NCI-H446 (cell line): ENCODE measurements around the gene MMAA.
"Not testable (repeated sequence)": the region's sequence is repeated elsewhere in the genome, so short reads cannot be mapped to it uniquely, and the experiment has no call there.

Experiments
- DNase-seq, 2 experiments: peaks; one replicate each; lab custom pipeline; 2025; lab: John Stamatoyannopoulos, UW

The MMAA gene

DNA sequence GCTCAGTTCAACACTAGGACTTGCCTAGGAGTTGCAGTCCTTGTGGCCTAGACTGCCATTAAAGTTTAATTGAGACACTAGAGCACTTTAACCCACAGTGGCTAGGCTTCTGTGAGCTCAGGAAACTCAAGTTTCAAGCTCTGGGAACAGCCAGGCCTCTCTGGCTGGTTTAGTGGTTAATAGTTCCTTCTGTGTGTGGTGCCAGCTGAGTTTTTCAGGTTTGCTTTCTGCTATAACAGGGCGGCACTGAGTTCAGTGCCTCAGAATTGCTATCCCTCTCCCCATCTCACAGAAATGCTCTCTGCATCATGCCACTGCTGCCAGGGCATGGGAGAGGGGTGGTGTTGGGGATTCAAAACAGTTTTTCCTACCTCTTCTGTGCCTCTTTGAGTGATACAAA lies 15.9 kb downstream of the MMAA start:
- DNase-seq: no peak

GRCh38 chr4:145635630-145636029 lies 16.4 kb downstream of the MMAA start:
- no peak for DNase-seq

DNA sequence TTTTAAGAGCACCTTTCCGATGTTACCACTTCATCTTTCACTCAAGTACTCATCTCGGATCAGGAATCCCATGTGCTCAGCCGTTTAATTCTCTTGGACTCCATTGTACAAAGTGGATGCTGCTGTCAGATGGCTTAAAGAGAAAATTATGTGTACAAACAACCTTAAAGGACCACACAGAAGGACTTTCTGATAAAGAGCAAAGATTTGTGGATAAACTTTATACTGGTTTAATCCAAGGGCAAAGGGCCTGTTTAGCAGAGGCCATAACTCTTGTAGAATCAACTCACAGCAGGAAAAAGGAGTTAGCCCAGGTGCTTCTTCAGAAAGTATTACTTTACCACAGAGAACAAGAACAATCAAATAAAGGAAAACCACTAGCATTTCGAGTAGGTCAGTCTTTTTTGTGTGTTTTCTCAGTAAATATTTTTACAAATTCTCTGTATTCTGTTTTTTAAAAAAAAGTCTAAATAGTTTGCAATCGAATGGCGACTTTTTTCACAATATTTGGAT lies 20.1 kb downstream of the MMAA start:
- no peak for DNase-seq

DNA sequence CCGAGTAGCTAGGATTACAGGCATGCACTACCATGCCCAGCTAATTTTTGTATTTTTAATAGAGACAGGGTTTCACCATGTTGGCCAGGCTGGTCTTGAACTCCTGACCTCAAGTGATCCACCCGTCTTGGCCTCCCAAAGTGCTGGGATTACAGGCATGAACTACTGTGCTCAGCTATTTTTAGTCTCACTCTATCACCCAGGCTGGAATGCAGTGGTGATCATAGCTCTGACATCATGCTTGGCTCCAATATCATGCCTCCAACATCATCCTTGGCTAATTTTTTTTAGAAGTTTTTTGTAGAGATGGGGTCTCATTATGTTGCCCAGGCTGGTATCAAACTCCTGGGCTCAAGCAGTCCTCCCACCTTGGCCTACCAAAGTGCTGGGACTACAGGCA lies 21.1 kb downstream of the MMAA start:
- DNase-seq: not testable (repeated sequence)

GRCh38 chr4:145643295-145643694 lies 24.1 kb downstream of the MMAA start:
- DNase-seq: no peak

GRCh38 chr4:145644699-145645098 lies 25.5 kb downstream of the MMAA start:
- DNase-seq: no peak

DNA sequence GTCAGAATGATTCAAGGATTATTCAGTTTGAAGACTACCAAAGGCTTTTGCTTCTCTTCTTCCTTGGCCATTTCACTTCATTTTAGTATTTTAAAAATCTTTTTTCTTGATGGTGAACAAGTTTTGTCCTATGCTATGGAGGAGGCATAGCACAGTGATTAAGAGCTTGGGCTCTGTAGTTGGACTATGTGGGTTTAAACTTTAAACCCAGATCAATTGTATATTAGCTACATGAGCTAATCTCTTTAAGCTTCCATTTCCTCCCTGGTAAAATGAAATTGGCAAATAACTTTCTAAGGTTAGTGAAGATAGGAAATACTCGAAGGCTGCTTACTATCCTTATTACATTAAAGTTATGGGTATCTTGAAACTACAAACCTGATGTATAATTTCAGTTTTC lies 37.0 kb downstream of the MMAA start:
- no peak for DNase-seq

DNA sequence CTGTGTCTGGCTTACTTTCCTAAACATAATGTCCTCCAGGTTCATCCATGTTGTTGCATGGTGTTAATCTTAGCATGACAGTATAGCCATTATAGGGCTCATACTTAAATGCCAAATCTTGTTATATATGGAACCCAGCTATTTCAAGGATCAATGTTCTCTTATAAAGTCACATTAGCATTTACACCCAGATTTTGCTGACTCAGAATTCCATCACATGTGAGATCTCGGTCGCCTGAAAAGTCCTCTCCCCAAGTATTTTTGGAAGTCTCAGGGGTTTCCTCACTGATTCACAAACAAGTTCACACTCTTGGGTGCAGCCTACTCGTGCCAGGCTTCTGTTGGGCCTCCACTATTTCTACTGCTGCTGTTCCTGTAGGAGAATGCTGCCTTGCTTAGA lies 40.9 kb downstream of the MMAA start:
- no peak for DNase-seq

DNA sequence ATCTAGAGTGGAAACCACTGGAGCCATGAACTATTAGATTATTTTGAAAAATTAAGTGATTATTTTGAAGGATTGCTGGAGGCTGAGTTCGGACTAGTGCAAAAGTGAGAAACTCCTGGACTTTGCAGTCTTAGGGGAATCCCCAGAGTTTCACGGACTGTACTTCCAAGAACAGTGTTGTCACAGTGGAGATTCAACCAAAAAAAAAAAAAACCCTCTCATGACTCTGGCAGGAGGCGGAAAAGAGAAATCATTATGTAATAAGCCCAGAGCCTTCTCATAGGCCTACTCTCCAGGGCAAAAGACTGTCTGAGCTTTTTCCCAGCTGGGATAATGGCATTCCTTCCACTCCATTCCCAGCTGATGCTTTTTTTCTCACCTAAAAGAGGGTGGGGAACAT lies 44.0 kb downstream of the MMAA start:
- no peak for DNase-seq

DNA sequence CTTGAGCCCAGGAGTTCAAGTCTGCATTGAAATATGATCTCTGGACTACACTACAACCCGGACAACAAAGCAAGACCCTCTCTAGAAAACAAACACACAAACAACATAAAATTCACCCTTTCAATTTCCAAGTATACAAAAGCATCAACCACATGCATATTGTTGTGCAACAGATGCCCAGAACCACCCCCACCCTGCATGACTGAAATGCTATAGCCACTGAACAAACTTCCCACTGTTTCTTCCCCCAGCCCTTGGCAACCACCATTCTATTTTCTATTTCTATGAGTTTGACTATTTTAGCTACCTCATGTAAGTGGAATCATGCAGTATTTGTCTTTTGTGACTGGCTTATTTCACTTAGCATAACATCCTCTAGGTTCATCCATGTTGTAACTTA lies 46.6 kb downstream of the MMAA start:
- no peak for DNase-seq

- no peak for DNase-seq
Measured at GRCh38 chr4:145670422-145670821, 51.2 kb downstream of the MMAA start.

- DNase-seq: peak; percentile 12 to 59
Measured at GRCh38 chr4:145679520-145679919, 60.3 kb downstream of the MMAA start.

- DNase-seq: peak; percentile 3 to 30
Measured at GRCh38 chr4:145679991-145680455, 60.8 kb downstream of the MMAA start, which contains the start of gene C4orf51. Gene C4orf51, plus strand, starts transcription at chr4:145680146. Its CDS starts 58 bp downstream, at chr4:145680204.

GRCh38 chr4:145680902-145681301 lies 61.7 kb downstream of the MMAA start:
- DNase-seq: no peak

DNA sequence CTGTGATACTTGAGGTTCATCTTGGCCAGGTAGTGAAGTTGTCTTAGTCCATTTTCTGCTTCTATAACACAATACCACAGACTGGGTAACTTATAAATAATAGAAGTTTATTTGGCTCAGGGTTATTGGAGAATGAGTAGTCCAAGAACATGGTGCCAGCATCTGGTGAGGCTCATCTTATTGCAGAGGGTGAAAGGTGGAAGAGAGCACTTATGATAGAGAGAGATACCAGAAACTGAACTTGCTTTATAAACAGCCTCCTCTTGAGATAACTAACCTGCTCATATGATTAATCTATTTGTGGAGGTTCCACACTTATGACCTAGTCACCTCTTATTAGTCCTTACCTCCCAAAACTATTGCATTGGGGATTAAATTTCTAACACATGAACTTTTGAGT lies 62.3 kb downstream of the MMAA start:
- DNase-seq: no peak

GRCh38 chr4:145681956-145682355 lies 62.8 kb downstream of the MMAA start:
- no peak for DNase-seq

GRCh38 chr4:145686991-145687390 lies 67.8 kb downstream of the MMAA start:
- no peak for DNase-seq

GRCh38 chr4:145690610-145691009 lies 71.4 kb downstream of the MMAA start:
- DNase-seq: no peak

DNA sequence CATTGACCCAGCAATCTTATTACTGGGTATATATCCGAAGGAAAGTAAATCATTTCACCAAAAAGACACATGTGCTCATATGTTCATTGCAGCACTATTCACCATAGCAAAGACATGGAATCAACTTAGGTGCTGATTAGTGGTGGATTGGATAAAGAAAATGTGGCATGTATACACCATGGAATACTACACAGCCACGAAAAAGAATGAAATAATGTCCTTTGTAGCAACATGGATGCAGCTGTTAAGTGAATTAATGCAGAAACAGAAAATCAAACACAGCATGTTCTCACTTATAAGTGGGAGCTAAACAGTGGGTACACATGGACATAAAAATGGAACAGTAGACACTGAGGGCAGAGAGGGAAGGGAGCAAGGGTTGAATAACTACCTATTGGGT lies 72.2 kb downstream of the MMAA start:
- not testable (repeated sequence) for DNase-seq

DNA sequence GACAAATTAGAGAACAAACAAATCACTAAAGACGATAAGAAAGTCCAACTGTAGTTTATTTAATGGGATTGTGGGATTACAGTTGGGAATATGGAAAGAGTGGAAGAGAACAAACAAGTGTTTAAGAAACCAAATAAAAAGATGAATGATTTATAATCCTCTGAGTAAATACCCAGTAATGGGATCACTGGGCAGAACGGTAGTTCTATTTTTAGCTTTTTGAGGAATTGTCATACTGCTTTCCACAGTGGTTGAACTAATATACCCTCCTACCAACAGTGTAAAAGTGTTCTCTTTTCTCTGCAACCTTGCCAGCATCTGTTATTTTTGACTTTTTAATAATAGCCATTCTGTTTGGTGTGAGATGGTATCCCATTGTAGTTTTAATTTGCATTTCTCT lies 75.7 kb downstream of the MMAA start:
- peak in 1 of 2 experiments; percentile 6 for DNase-seq

- DNase-seq: no peak
Measured at GRCh38 chr4:145697332-145697731, 78.1 kb downstream of the MMAA start.

- DNase-seq: no peak
Measured at GRCh38 chr4:145698507-145698906, 79.3 kb downstream of the MMAA start.

- no peak for DNase-seq
Measured at GRCh38 chr4:145703850-145704497, 84.8 kb downstream of the MMAA start.

- peak in 1 of 2 experiments; percentile 29 for DNase-seq
Measured at GRCh38 chr4:145709336-145709735, 90.2 kb downstream of the MMAA start.
